OCI-LY1 (cell line): ENCODE data around the gene GNAQ.
"Not testable (repeated sequence)": the region's sequence is repeated elsewhere in the genome, so short reads cannot be mapped to it uniquely, and the experiment has no call there.

Source experiments
- H2AFZ ChIP-seq: fragments of 200-600 bp; sonication (generic), shearing (Covaris generic); 2 replicates; pipeline ENCODE4 v1.6.0; 2014; ENCODE audit warnings: antibody characterized with exemption, mild to moderate bottlenecking, low read length
- H3F3A ChIP-seq: fragments of 200-600 bp; sonication (generic), shearing (Covaris generic); 2 replicates; pipeline ENCODE4 v1.6.0; 2014; ENCODE audit warnings: mild to moderate bottlenecking, antibody characterized with exemption, low read length, moderate library complexity; ENCODE audit not compliant: insufficient read depth
- H3K27ac ChIP-seq: fragments of 200-600 bp; sonication (generic); 2 replicates; pipeline ENCODE4 v1.5.1; 2014; ENCODE audit warnings: low read length, mixed run types, mild to moderate bottlenecking, low read depth; ENCODE audit not compliant: poor library complexity, severe bottlenecking
- H3K27me3 ChIP-seq: fragments of 200-600 bp; sonication (generic); 2 replicates; pipeline ENCODE4 v1.6.0; 2014; ENCODE audit warnings: antibody characterized with exemption, mild to moderate bottlenecking, low read length, moderate library complexity; ENCODE audit not compliant: insufficient read depth
- H3K36me3 ChIP-seq: fragments of 200-600 bp; sonication (generic); 2 replicates; pipeline ENCODE4 v1.6.1; 2014; ENCODE audit warnings: mild to moderate bottlenecking, antibody characterized with exemption, low read length, moderate library complexity, mixed read lengths; ENCODE audit not compliant: insufficient read depth
- H3K4me1 ChIP-seq: fragments of 200-600 bp; sonication (generic); 2 replicates; pipeline ENCODE4 v1.5.1; 2014; ENCODE audit warnings: mild to moderate bottlenecking, low read length, moderate library complexity; ENCODE audit not compliant: insufficient read depth, severe bottlenecking
- H3K4me2 ChIP-seq: fragments of 200-600 bp; sonication (generic), shearing (Covaris generic); 2 replicates; pipeline ENCODE4 v1.6.1; 2014; ENCODE audit warnings: low read length
- H3K4me3 ChIP-seq: fragments of 200-600 bp; sonication (generic); 2 replicates; pipeline ENCODE4 v1.5.1; 2014; ENCODE audit warnings: low read length, low read depth, mild to moderate bottlenecking, mixed read lengths; ENCODE audit not compliant: poor library complexity, severe bottlenecking
- H3K79me2 ChIP-seq: fragments of 200-600 bp; shearing (Covaris generic); 2 replicates; pipeline ENCODE4 v1.6.1; 2016; ENCODE audit warnings: mixed run types, low read length, mixed read lengths; ENCODE audit not compliant: insufficient read depth
- H3K9ac ChIP-seq: fragments of 200-600 bp; sonication (generic), shearing (Covaris generic); 2 replicates; pipeline ENCODE4 v1.6.1; 2014; ENCODE audit warnings: mild to moderate bottlenecking, low read length, mixed read lengths
- H3K9me2 ChIP-seq: fragments of 200-600 bp; sonication (generic), shearing (Covaris generic); 2 replicates; pipeline ENCODE4 v1.6.1; 2014; ENCODE audit warnings: low read depth, mild to moderate bottlenecking, low read length, mixed read lengths
- H3K9me3 ChIP-seq: fragments of 200-600 bp; shearing (Covaris generic); 2 replicates; pipeline ENCODE4 v1.6.1; 2014; ENCODE audit warnings: low read length, mixed read lengths
- H4K20me1 ChIP-seq: fragments of 200-600 bp; sonication (generic), shearing (Covaris generic); 2 replicates; pipeline ENCODE4 v1.6.0; 2016; ENCODE audit warnings: mild to moderate bottlenecking, low read length; ENCODE audit not compliant: insufficient read depth
- CTCF ChIP-seq: fragments of 200-600 bp; sonication (generic), shearing (Covaris generic); IDR thresholded peaks from 2 replicates; pipeline ENCODE4 v1.5.1; 2017; ENCODE audit warnings: mild to moderate bottlenecking, antibody characterized with exemption, low read length, moderate library complexity, mixed read lengths
- EZH2 ChIP-seq: fragments of 200-600 bp; sonication (generic), shearing (Covaris generic); IDR thresholded peaks from 2 replicates; pipeline ENCODE4 v1.8.0; 2017; ENCODE audit warnings: borderline replicate concordance, mixed run types, mild to moderate bottlenecking, antibody characterized with exemption, low read length, moderate library complexity, mixed read lengths

The GNAQ gene

DNA sequence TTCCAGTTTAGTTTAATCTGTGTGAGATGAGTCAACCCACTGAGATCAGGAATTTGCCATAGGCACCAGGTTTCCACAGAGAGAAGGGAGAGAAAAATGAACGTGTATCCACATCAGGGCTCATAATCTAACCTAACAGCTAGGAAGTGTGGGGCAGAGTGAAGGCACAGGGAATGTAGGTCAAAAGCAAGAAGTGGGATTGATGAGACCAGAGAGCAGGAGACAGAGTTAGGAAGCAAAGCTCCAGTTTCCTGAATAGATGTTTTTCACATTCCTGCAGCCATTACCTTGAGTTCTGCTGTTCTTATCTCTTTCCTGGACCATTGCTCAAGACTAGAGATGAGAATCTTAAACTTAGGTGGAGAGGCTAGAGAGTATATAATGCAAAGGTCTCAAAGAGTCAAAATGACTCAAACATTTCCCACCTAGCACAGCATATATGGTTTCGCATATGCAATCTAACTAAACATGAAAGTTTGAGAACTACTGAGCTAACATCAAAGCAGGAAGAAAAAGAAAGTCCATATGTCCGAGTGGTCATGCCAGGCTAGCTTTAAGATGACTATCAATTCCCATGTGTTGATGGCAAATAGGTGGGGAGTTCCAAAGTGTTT, 41.1 kb upstream of the GNAQ start:
- H3K4me3 ChIP-seq, result no peak overlapping the region
- no peak overlapping the region for H3K9ac ChIP-seq
- no peaks in the 10 kb centered on the region for H3K9me3 ChIP-seq
- no peaks in the 10 kb centered on the region for H4K20me1 ChIP-seq
- H3K9me2 ChIP-seq, result no peaks in the 10 kb centered on the region
- no peaks in the 10 kb centered on the region for H3F3A ChIP-seq
- H3K27ac ChIP-seq, result no peak overlapping the region
- TF ChIP-seq CTCF (no peak), EZH2 (no peak)
- no peak overlapping the region for H2AFZ ChIP-seq
- H3K4me1 ChIP-seq, result no peaks in the 10 kb centered on the region
- H3K36me3 ChIP-seq, result no peaks in the 10 kb centered on the region
- H3K27me3 ChIP-seq, result no peaks in the 10 kb centered on the region
- H3K79me2 ChIP-seq, result no peaks in the 10 kb centered on the region
- no peak overlapping the region for H3K4me2 ChIP-seq

GRCh38 chr9:78070521-78070920, 38.9 kb upstream of the GNAQ start:
- Histone ChIP-seq H3K9me2 (no peaks in the 10 kb centered on the region), H3K9me3 (no peaks in the 10 kb centered on the region), H3F3A (no peaks in the 10 kb centered on the region), H3K4me2 (no peak overlapping the region), H3K36me3 (no peaks in the 10 kb centered on the region), H3K27me3 (no peaks in the 10 kb centered on the region), H3K79me2 (no peaks in the 10 kb centered on the region), H4K20me1 (no peaks in the 10 kb centered on the region), H3K9ac (no peak overlapping the region), H3K4me1 (no peaks in the 10 kb centered on the region), H3K4me3 (no peak overlapping the region), H2AFZ (no peak overlapping the region), H3K27ac (no peak overlapping the region)
- TF ChIP-seq EZH2 (no peak), CTCF (no peak)

- Histone ChIP-seq H2AFZ (no peak overlapping the region), H3F3A (no peaks in the 10 kb centered on the region), H3K9me2 (no peaks in the 10 kb centered on the region), H3K4me3 (no peak overlapping the region), H3K27me3 (no peaks in the 10 kb centered on the region), H3K79me2 (no peaks in the 10 kb centered on the region), H4K20me1 (no peaks in the 10 kb centered on the region), H3K9me3 (no peaks in the 10 kb centered on the region), H3K36me3 (no peaks in the 10 kb centered on the region), H3K9ac (no peak overlapping the region), H3K27ac (no peak overlapping the region), H3K4me1 (no peaks in the 10 kb centered on the region), H3K4me2 (no peak overlapping the region)
- no peak for TF ChIP-seq EZH2
These were observed 32.5 kb upstream of the GNAQ start for GRCh38 chr9:78064075-78064474.

- H3K4me2 ChIP-seq, result no peak overlapping the region
- no peaks in the 10 kb centered on the region for H3K4me1 ChIP-seq
- no peaks in the 10 kb centered on the region for H3K9me2 ChIP-seq
- no peaks in the 10 kb centered on the region for H4K20me1 ChIP-seq
- no peak overlapping the region for H3K4me3 ChIP-seq
- no peak overlapping the region for H3K27ac ChIP-seq
- H3K36me3 ChIP-seq, result no peaks in the 10 kb centered on the region
- no peaks in the 10 kb centered on the region for H3K27me3 ChIP-seq
- no peaks in the 10 kb centered on the region for H3K79me2 ChIP-seq
- TF ChIP-seq CTCF, result no peak
- no peak for TF ChIP-seq EZH2
- H3K9ac ChIP-seq, result no peak overlapping the region
- H3F3A ChIP-seq, result no peaks in the 10 kb centered on the region
- no peak overlapping the region for H2AFZ ChIP-seq
- H3K9me3 ChIP-seq, result no peaks in the 10 kb centered on the region
These were observed 31.1 kb upstream of the GNAQ start for GRCh38 chr9:78062710-78063109.

DNA sequence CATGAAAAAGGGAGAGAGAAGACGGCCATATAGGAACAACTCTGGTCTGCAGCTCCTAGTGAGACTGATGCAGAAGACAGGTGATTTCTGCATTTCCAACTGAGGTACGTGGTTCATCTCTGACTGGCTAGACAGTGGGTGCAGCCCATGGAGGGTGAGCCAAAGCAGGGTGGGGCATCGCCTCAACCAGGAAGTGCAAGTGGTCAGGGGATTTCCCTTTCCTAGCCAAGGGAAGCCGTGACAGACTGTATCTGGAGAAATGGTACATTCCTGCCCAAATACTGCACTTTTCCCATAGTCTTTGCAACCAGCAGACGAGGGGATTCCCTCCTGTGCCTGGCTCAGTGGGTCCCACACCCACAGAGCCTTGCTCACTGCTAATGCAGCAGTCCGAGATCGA, 22.6 kb upstream of the GNAQ start:
- H3K9me2 ChIP-seq, H3K4me2 ChIP-seq, H3K4me1 ChIP-seq, H4K20me1 ChIP-seq, H2AFZ ChIP-seq, H3K79me2 ChIP-seq, H3K27ac ChIP-seq, H3K9ac ChIP-seq, H3F3A ChIP-seq, H3K27me3 ChIP-seq, H3K4me3 ChIP-seq, H3K36me3 ChIP-seq, H3K9me3 ChIP-seq: not testable (repeated sequence)
